ENCODE results near the gene GFY.

- TF ChIP-seq CTCF (IDR thresholded peaks at IDR 0.05) (no peak), POLR2A (IDR thresholded peaks at IDR 0.05) (no peak)
These were observed 43.0 kb downstream of the GFY start for GRCh38 chr19:49468199-49468598.

Measured in adrenal gland (tissue), 5 donors.